ENCODE results near the gene POU6F2.

The POU6F2 gene

GRCh38 chr7:39501358-39501757, 523.6 kb downstream of the POU6F2 start:
- no peak for DNase-seq (ENCODE audit: low spot score)

DNA sequence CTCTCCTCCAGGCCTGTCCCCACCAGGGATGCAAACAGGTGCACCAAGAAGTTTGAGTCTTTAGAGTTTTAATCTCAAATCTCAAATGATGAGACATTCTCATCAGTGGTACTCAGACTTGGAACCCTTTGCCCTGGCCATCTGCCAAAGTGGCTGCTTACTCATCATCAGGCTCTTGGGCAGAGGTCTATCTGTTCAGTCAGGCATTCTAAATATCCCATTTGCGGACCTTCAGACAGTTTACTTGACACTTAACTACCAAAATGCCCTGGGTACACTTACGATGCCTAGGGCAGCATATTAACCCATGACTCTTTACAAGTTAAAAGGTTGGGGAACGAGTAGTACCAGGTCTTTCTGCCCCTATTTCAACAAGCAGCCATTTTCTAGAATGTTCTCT, 527.3 kb downstream of the POU6F2 start:
- DNase-seq (ENCODE audit: low spot score): no peak

DNA sequence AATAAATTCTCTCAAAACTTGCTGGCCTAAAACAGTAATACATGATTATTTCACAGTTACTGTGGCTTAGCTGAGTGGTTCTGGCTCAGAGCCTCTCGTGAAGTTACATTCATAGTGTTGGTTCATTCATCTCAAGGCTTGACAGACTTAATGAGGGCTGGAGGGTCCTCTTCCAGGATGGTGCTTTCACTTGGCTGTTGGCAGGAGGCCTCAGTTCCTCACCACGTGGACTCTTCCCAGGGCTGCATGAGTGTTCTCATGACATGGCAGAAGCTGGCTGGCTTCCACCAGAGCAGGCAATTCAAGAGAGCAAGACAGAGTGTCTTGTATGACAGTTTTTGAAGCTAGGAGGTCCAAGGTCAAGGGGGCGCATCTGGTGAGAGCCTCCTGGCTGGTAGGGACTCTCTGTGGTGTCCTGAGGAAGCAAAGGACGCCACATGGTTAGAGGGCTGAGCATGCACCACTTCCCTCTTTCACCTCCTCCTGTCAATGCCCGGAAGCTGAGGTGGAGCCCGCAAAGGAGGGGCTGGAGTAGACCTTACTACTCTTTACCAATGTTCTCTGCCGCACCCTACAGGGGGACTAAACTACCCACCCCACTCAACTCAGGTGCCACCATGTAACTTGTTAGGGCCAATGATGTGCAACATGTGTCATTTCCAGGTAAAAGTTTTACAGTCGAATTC, 530.3 kb downstream of the POU6F2 start:
- no peak for DNase-seq (ENCODE audit: low spot score)

DNA sequence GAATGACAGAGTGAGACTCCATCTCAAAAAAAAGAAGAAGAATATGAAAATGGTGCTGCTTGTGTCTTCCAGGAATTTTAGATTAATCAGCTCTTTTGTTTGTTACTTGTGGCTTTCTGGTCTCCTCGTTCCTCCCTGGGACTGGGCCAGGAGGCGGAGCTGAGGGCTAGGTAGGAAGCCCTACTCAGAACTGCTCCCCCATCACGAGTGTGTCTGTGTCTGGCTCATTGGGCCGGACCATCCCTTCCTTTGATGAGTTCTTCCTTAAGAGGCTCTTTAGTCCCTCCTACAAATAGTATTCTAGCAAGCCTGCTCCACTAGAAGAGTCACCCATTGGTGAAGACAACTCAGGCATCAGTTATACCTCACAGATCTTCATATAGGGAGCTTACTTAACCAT, 531.7 kb downstream of the POU6F2 start:
- DNase-seq (ENCODE audit: low spot score): no peak

GRCh38 chr7:39509912-39510311, 532.2 kb downstream of the POU6F2 start:
- no peak for DNase-seq (ENCODE audit: low spot score)

DNA sequence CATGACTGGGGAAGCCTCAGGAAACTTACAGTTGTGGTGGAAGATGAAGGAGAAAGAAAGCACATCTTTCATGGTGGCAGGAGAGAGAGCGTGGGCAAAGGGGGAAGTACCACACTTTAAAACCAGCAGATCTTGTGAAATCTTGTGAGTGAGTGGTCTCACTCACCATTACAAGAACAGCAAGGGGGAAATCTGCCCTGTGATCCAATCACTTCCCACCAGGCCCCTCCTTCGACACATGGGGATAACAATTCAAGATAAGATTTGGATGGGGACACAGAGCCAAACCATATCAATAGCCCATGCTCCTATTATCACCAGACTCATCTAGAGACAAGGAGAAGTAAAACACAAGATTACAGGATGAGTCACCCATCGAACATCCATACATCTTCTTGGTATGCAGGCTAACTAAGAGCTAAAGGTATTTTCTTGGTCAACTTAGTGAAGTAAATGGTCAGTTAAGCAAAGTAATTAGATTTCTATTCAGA, 533.2 kb downstream of the POU6F2 start:
- DNase-seq (ENCODE audit: low spot score): no peak

GRCh38 chr7:39515534-39516228, 538.0 kb downstream of the POU6F2 start:
- no peak for DNase-seq (ENCODE audit: low spot score)

DNA sequence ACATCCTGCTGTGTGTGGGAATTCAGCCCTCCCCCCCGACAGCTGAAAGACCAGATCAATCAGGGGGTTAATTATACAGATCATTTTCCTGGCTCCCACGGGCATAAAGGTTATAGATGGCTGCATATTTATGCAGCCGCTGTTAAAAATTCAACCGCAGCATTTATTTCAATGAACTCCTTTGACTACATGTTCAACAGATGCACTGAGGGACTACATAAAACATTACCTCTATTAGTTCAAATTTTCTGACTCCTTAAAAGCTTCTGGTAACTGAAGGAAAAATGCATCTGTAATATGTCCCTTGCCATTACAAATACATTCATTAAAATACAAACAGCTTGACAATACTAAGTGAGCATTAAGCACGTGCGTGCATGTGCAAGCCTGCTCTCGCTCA, 538.8 kb downstream of the POU6F2 start:
- no peak for DNase-seq (ENCODE audit: low spot score)

DNA sequence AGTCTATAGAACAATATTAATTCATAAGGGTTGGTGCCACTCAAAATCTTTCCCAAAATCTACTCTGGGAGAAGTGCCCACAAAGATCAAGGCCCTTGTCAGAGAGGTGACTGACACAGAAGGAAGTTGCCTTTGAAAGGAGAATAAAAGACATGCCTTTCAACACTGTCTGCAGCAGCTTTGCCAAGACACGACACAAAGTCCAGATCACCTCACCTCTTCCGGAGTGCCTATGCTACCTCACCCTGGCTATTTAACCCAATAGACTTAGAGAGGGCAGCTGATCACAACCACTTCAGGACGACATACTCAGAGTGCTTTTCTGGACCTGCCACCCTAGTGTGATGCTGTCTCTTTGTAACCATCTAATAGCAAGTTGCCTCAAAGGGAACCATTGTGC, 539.5 kb downstream of the POU6F2 start:
- DNase-seq (ENCODE audit: low spot score): no peak

Small RNA genes lying within 50 kb of the gene (small RNA-seq; reads per million reads assigned to genes)
- gene SNORA20B: 1.4 to 2.6 reads per million in 2 experiments

Measured in SK-N-DZ (cell line).